ENCODE measurements around the gene NT5DC3. TPM values are rescaled to one million over a fixed set of nuclear protein-coding genes. Genes with fewer than 3 reads are reported as not detected.

Gene NT5DC3
- total RNA-seq, 1 experiment from 2014 or later, result 19.7 TPM

DNA sequence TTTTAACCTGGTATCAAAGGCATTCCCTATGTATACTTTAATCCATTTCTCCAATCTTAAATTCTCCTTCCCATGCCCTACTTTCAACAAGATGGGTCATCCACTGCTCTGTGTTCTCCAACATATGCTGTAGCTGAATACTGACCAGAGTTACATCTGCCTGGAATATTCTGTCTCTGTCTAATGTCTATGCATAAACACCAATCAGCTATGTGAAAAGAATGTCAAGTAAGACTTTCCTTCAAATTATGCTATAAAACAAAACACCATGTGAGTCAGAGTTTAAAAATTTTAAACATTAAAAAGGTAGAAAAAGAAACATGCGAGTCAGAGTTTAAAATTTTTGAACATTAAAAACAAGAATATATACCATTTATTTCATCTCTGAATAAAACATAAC lies 19.3 kb downstream of the NT5DC3 start:
- no peaks in the 10 kb centered on the region for H3K27me3 ChIP-seq (replicated peaks; ENCODE audit: insufficient read depth, low read depth, low read length, poor library complexity)
- no peak overlapping the region for H3K4me3 ChIP-seq (ENCODE audit: low read depth, low read length, poor library complexity, severe bottlenecking)
- intact Hi-C loops (cut with micrococcal nuclease; ENCODE audit: unreplicated experiment), result no loop called here
- BruUV-seq (replicated peaks), result no TSS peak
- ChIA-PET CTCF (no interaction called here), POLR2A (ENCODE audit: low non-redundant PET) (no interaction called here)
- no peak for DNase-seq (ENCODE audit: low spot score)
- H3K27ac ChIP-seq (ENCODE audit: low read depth, low read length, poor library complexity, severe bottlenecking), result no peak overlapping the region
- TF ChIP-seq, protein P1, sequence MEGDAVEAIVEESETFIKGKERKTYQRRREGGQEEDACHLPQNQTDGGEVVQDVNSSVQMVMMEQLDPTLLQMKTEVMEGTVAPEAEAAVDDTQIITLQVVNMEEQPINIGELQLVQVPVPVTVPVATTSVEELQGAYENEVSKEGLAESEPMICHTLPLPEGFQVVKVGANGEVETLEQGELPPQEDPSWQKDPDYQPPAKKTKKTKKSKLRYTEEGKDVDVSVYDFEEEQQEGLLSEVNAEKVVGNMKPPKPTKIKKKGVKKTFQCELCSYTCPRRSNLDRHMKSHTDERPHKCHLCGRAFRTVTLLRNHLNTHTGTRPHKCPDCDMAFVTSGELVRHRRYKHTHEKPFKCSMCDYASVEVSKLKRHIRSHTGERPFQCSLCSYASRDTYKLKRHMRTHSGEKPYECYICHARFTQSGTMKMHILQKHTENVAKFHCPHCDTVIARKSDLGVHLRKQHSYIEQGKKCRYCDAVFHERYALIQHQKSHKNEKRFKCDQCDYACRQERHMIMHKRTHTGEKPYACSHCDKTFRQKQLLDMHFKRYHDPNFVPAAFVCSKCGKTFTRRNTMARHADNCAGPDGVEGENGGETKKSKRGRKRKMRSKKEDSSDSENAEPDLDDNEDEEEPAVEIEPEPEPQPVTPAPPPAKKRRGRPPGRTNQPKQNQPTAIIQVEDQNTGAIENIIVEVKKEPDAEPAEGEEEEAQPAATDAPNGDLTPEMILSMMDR (conservative IDR thresholded peaks at IDR 0.05; ENCODE audit: low read depth, low read length), result no peak
- TF ChIP-seq EZH2 (IDR thresholded peaks at IDR 0.05; ENCODE audit: borderline replicate concordance, low read depth, low read length, poor library complexity, severe bottlenecking), result no peak
- peaks cover 9% of the 10 kb centered on the region for H3K4me1 ChIP-seq (ENCODE audit: insufficient read depth, low read length, poor library complexity, severe bottlenecking)
- H3K36me3 ChIP-seq (ENCODE audit: insufficient read depth, low read length, poor library complexity, severe bottlenecking), result peaks cover 5% of the 10 kb centered on the region
- peaks cover 7% of the 10 kb centered on the region for H3K9me3 ChIP-seq (ENCODE audit: low read depth, low read length, poor library complexity, severe bottlenecking)

DNA sequence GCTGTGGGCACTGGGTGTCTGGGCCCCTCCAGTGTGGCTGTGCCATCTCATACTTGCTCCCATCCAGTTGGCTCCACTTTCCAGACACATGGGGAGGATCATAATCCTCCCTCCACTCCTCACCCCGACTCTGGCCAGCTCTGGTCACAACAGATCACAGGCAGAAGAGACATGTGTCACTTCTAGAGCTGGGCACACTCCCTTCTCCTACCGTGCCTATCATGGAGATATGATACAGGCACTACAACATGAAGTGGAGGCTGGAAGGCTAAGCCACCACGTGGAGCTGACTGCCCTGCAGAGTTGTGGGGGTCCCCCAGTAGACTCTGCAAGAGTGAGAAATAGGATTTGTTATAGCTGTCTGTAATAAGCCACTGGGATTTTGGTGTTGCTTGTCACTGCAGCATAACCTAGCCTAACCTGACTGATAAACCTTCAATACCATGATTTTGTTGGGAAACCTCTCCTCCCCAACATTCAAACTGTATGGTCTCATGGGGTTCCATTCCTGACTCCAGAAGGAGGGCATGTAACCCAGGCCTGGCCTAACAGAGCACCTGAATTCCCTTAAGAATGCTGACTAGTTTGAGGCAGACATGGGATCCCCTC lies 20.0 kb downstream of the NT5DC3 start:
- H3K4me1 ChIP-seq (ENCODE audit: insufficient read depth, low read length, poor library complexity, severe bottlenecking), result peaks cover 9% of the 10 kb centered on the region
- BruUV-seq (replicated peaks), result no TSS peak
- no peak for DNase-seq (ENCODE audit: low spot score)
- intact Hi-C loops (cut with micrococcal nuclease; ENCODE audit: unreplicated experiment), result no loop called here
- no peak overlapping the region for H3K27ac ChIP-seq (ENCODE audit: low read depth, low read length, poor library complexity, severe bottlenecking)
- peaks cover 7% of the 10 kb centered on the region for H3K9me3 ChIP-seq (ENCODE audit: low read depth, low read length, poor library complexity, severe bottlenecking)
- no peaks in the 10 kb centered on the region for H3K27me3 ChIP-seq (replicated peaks; ENCODE audit: insufficient read depth, low read depth, low read length, poor library complexity)
- CTCF ChIA-PET, result no interaction called here
- POLR2A ChIA-PET (ENCODE audit: low non-redundant PET), result no interaction called here
- peaks cover 5% of the 10 kb centered on the region for H3K36me3 ChIP-seq (ENCODE audit: insufficient read depth, low read length, poor library complexity, severe bottlenecking)
- no peak overlapping the region for H3K4me3 ChIP-seq (ENCODE audit: low read depth, low read length, poor library complexity, severe bottlenecking)
- TF ChIP-seq, protein P1 (conservative IDR thresholded peaks at IDR 0.05; ENCODE audit: low read depth, low read length), result no peak
- no peak for TF ChIP-seq EZH2 (IDR thresholded peaks at IDR 0.05; ENCODE audit: borderline replicate concordance, low read depth, low read length, poor library complexity, severe bottlenecking)

DNA sequence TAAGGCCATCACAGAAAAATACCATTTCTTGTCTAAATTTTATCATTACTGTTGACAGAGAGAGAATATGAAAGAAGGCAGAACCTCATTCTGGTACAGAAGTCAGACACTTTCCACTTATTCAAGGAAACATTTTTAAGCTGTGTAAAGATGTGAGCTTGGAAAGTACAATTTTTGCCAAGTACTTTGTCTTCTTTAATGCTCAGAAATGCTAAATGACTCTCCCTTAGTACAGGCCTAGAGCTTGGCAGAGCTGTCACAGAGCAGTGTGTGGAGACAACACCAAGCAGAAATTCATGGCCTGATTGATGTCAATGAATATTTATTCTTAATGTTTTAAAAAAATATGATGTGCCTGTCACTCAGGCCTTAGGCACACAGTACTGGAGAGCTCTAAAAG lies 20.7 kb downstream of the NT5DC3 start:
- DNase-seq (ENCODE audit: low spot score), result no peak
- H3K4me3 ChIP-seq (ENCODE audit: low read depth, low read length, poor library complexity, severe bottlenecking), result no peak overlapping the region
- no peak overlapping the region for H3K27ac ChIP-seq (ENCODE audit: low read depth, low read length, poor library complexity, severe bottlenecking)
- no peak for TF ChIP-seq EZH2 (IDR thresholded peaks at IDR 0.05; ENCODE audit: borderline replicate concordance, low read depth, low read length, poor library complexity, severe bottlenecking)
- TF ChIP-seq, protein P1 (conservative IDR thresholded peaks at IDR 0.05; ENCODE audit: low read depth, low read length), result no peak
- peaks cover 5% of the 10 kb centered on the region for H3K36me3 ChIP-seq (ENCODE audit: insufficient read depth, low read length, poor library complexity, severe bottlenecking)
- no peaks in the 10 kb centered on the region for H3K27me3 ChIP-seq (replicated peaks; ENCODE audit: insufficient read depth, low read depth, low read length, poor library complexity)
- ChIA-PET POLR2A (ENCODE audit: low non-redundant PET) (no interaction called here), CTCF (no interaction called here)
- peaks cover 7% of the 10 kb centered on the region for H3K9me3 ChIP-seq (ENCODE audit: low read depth, low read length, poor library complexity, severe bottlenecking)
- BruUV-seq (replicated peaks), result no TSS peak
- intact Hi-C loops (cut with micrococcal nuclease; ENCODE audit: unreplicated experiment), result no loop called here
- peaks cover 6% of the 10 kb centered on the region for H3K4me1 ChIP-seq (ENCODE audit: insufficient read depth, low read length, poor library complexity, severe bottlenecking)

All from A673 (cell line).